Measurements from ENCODE around the gene EIPR1. TPM values are rescaled to one million over a fixed set of nuclear protein-coding genes. Genes with fewer than 3 reads are reported as not detected.

Gene EIPR1
- total RNA-seq, 1 donor from 2014 or later = 27.8 TPM

- peaks cover 2% of the 10 kb centered on the region for H3K9me3 Mint-ChIP-seq (ENCODE audit: unreplicated experiment)
- TF ChIP-seq, protein P1, sequence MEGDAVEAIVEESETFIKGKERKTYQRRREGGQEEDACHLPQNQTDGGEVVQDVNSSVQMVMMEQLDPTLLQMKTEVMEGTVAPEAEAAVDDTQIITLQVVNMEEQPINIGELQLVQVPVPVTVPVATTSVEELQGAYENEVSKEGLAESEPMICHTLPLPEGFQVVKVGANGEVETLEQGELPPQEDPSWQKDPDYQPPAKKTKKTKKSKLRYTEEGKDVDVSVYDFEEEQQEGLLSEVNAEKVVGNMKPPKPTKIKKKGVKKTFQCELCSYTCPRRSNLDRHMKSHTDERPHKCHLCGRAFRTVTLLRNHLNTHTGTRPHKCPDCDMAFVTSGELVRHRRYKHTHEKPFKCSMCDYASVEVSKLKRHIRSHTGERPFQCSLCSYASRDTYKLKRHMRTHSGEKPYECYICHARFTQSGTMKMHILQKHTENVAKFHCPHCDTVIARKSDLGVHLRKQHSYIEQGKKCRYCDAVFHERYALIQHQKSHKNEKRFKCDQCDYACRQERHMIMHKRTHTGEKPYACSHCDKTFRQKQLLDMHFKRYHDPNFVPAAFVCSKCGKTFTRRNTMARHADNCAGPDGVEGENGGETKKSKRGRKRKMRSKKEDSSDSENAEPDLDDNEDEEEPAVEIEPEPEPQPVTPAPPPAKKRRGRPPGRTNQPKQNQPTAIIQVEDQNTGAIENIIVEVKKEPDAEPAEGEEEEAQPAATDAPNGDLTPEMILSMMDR (IDR thresholded peaks at IDR 0.05; ENCODE audit: insufficient read depth, low read depth, low read length) = no peak
- no peak for TF ChIP-seq EZH2 (IDR thresholded peaks at IDR 0.05; ENCODE audit: insufficient read depth, low read length)
These were observed 198.0 kb downstream of the EIPR1 start for GRCh38 chr2:3179626-3180025.

GRCh38 chr2:3179208-3179607 lies 198.4 kb downstream of the EIPR1 start:
- no peak overlapping the region for H3K27ac ChIP-seq (ENCODE audit: low read depth, low read length)
- DNase-seq (ENCODE audit: low read depth) (no peak), FAIRE-seq (no peak)
- TF ChIP-seq, protein P1 (IDR thresholded peaks at IDR 0.05; ENCODE audit: insufficient read depth, low read depth, low read length) = no peak
- no peak for TF ChIP-seq EZH2 (IDR thresholded peaks at IDR 0.05; ENCODE audit: insufficient read depth, low read length)
- peaks cover 2% of the 10 kb centered on the region for H3K9me3 Mint-ChIP-seq (ENCODE audit: unreplicated experiment)
- H4K20me1 ChIP-seq (ENCODE audit: insufficient read depth, low read length) = no peaks in the 10 kb centered on the region
- no peaks in the 10 kb centered on the region for H3K4me1 Mint-ChIP-seq (ENCODE audit: low read depth, unreplicated experiment)
- no peaks in the 10 kb centered on the region for H3K79me2 ChIP-seq (ENCODE audit: insufficient read depth, low read length)
- no peaks in the 10 kb centered on the region for H3K36me3 ChIP-seq (ENCODE audit: insufficient read depth, low read length)
- H3K9ac ChIP-seq (ENCODE audit: low read length) = no peak overlapping the region
- H3K4me1 ChIP-seq (ENCODE audit: insufficient read depth, low read length) = no peaks in the 10 kb centered on the region
- no peak overlapping the region for H3K4me2 ChIP-seq (ENCODE audit: low read length)
- no peak overlapping the region for H3K27ac Mint-ChIP-seq (ENCODE audit: unreplicated experiment)
- peaks cover 6% of the 10 kb centered on the region for H3K9me3 ChIP-seq (ENCODE audit: insufficient read depth, low read depth, low read length)
- no peak overlapping the region for H3K4me3 ChIP-seq (ENCODE audit: insufficient read depth, low read depth, low read length)
- H3K4me3 Mint-ChIP-seq (ENCODE audit: unreplicated experiment) = no peak overlapping the region
- H3K27me3 Mint-ChIP-seq (ENCODE audit: low read depth, unreplicated experiment) = no peaks in the 10 kb centered on the region
- H3K36me3 Mint-ChIP-seq (ENCODE audit: low read depth, unreplicated experiment) = peaks cover 4% of the 10 kb centered on the region
- no peaks in the 10 kb centered on the region for H3K27me3 ChIP-seq (ENCODE audit: insufficient read depth, low read length)
- no peak overlapping the region for H2AFZ ChIP-seq (ENCODE audit: low read depth, low read length)

More at GRCh38 chr2:3179626-3180025, 198.0 kb downstream of the EIPR1 start:
- no peaks in the 10 kb centered on the region for H3K36me3 ChIP-seq (ENCODE audit: insufficient read depth, low read length)
- H3K27me3 Mint-ChIP-seq (ENCODE audit: low read depth, unreplicated experiment) = no peaks in the 10 kb centered on the region
- no peaks in the 10 kb centered on the region for H3K4me1 Mint-ChIP-seq (ENCODE audit: low read depth, unreplicated experiment)
- no peaks in the 10 kb centered on the region for H4K20me1 ChIP-seq (ENCODE audit: insufficient read depth, low read length)
- no peaks in the 10 kb centered on the region for H3K27me3 ChIP-seq (ENCODE audit: insufficient read depth, low read length)
- H3K79me2 ChIP-seq (ENCODE audit: insufficient read depth, low read length) = no peaks in the 10 kb centered on the region
- peaks cover 6% of the 10 kb centered on the region for H3K9me3 ChIP-seq (ENCODE audit: insufficient read depth, low read depth, low read length)
- FAIRE-seq = no peak
- DNase-seq (ENCODE audit: low read depth) = no peak
- no peak overlapping the region for H3K4me3 ChIP-seq (ENCODE audit: insufficient read depth, low read depth, low read length)
- no peaks in the 10 kb centered on the region for H3K4me1 ChIP-seq (ENCODE audit: insufficient read depth, low read length)
- no peak overlapping the region for H3K27ac ChIP-seq (ENCODE audit: low read depth, low read length)
- H3K4me3 Mint-ChIP-seq (ENCODE audit: unreplicated experiment) = no peak overlapping the region
- peaks cover 4% of the 10 kb centered on the region for H3K36me3 Mint-ChIP-seq (ENCODE audit: low read depth, unreplicated experiment)
- no peak overlapping the region for H3K27ac Mint-ChIP-seq (ENCODE audit: unreplicated experiment)
- H2AFZ ChIP-seq (ENCODE audit: low read depth, low read length) = no peak overlapping the region
- H3K9ac ChIP-seq (ENCODE audit: low read length) = no peak overlapping the region
- H3K4me2 ChIP-seq (ENCODE audit: low read length) = no peak overlapping the region

DNA sequence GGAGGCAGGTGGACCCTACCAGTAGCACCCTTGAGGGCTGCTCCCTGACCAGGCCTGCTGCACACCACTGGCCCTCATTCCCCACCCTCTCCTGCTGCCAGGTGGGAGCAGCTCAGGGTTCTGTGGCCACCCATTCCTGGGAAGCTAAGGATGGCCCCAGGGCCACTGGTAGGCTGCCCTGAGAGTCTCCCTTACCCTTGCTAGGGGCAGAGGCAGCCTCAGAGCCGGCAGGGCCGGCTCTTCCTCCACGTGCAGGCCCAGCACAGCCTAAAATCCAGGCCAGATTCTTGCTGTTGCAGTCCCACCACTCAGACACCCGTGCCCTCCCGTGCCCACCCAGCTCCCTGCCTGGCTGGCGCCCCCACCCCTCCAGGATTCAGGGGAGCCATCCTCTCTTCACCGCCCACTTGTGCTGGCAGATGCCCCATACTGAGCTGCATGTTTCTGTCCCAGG lies 199.0 kb downstream of the EIPR1 start:
- Histone ChIP-seq H3K9me3 (ENCODE audit: insufficient read depth, low read depth, low read length) (peaks cover 6% of the 10 kb centered on the region), H3K36me3 (ENCODE audit: insufficient read depth, low read length) (no peaks in the 10 kb centered on the region), H4K20me1 (ENCODE audit: insufficient read depth, low read length) (no peaks in the 10 kb centered on the region), H3K4me2 (ENCODE audit: low read length) (no peak overlapping the region), H3K4me1 (ENCODE audit: insufficient read depth, low read length) (no peaks in the 10 kb centered on the region), H3K79me2 (ENCODE audit: insufficient read depth, low read length) (no peaks in the 10 kb centered on the region), H3K27me3 (ENCODE audit: insufficient read depth, low read length) (no peaks in the 10 kb centered on the region), H3K4me3 (ENCODE audit: insufficient read depth, low read depth, low read length) (no peak overlapping the region), H3K9ac (ENCODE audit: low read length) (no peak overlapping the region), H3K27ac (ENCODE audit: low read depth, low read length) (no peak overlapping the region), H2AFZ (ENCODE audit: low read depth, low read length) (no peak overlapping the region)
- no peak overlapping the region for H3K27ac Mint-ChIP-seq (ENCODE audit: unreplicated experiment)
- no peak overlapping the region for H3K4me3 Mint-ChIP-seq (ENCODE audit: unreplicated experiment)
- H3K36me3 Mint-ChIP-seq (ENCODE audit: low read depth, unreplicated experiment) = no peaks in the 10 kb centered on the region
- H3K4me1 Mint-ChIP-seq (ENCODE audit: low read depth, unreplicated experiment) = no peaks in the 10 kb centered on the region
- TF ChIP-seq, protein P1 (IDR thresholded peaks at IDR 0.05; ENCODE audit: insufficient read depth, low read depth, low read length) = no peak
- no peak for TF ChIP-seq EZH2 (IDR thresholded peaks at IDR 0.05; ENCODE audit: insufficient read depth, low read length)
- H3K27me3 Mint-ChIP-seq (ENCODE audit: low read depth, unreplicated experiment) = no peaks in the 10 kb centered on the region
- peaks cover 2% of the 10 kb centered on the region for H3K9me3 Mint-ChIP-seq (ENCODE audit: unreplicated experiment)
- FAIRE-seq = no peak
- no peak for DNase-seq (ENCODE audit: low read depth)
